Adrenal gland (tissue), 12 donors: ENCODE data around the gene PGBD5. TPM values are rescaled to one million over a fixed set of nuclear protein-coding genes. Genes with fewer than 3 reads are reported as not detected.

Experiments
- DNase-seq, 7 donors: peaks; one replicate each; pipeline ENCODE4 v3.0.0-alpha.2; 2019 to 2020
- H3K27ac ChIP-seq, 5 donors: fragments of 200-600 bp; sonication (generic) in 4 of 5; 1 replicate in 3 of 5; 2 replicates in 2 of 5; pipeline versions ENCODE4 v1.5.1 to v1.8.0; 2016 to 2020; ENCODE audit warnings: mild to moderate bottlenecking in 1 of 5
- H3K27me3 ChIP-seq: fragments of 200-600 bp; 2 replicates; pipeline ENCODE4 v1.8.0; 2021
- H3K36me3 ChIP-seq, 2 donors: fragments of 200-600 bp; replicated peaks in 1 of 2; 1 replicate in 1 of 2; 2 replicates in 1 of 2; pipeline versions ENCODE4 v1.5.1 to v1.8.0; 2018 to 2022
- H3K4me1 ChIP-seq, 2 donors: fragments of 200-600 bp; replicated peaks in 1 of 2; 1 replicate in 1 of 2; 2 replicates in 1 of 2; pipeline versions ENCODE4 v1.5.1 to v1.8.0; 2018 to 2021
- H3K4me3 ChIP-seq, 4 donors: fragments of 200-600 bp; sonication (generic) in 3 of 4; one replicate each; pipeline ENCODE4 v1.5.1; 2016 to 2018
- H3K9me3 ChIP-seq, 3 donors: fragments of 200-600 bp; sonication (generic) in 1 of 3; replicated peaks in 1 of 3; 1 replicate in 2 of 3; 2 replicates in 1 of 3; pipeline versions ENCODE4 v1.5.1 to v1.8.0; 2016 to 2021
- POLR2A ChIP-seq, 2 donors: fragments of 450-650 bp; IDR thresholded peaks; one replicate each; pipeline ENCODE4 v1.6.1; 2017; ENCODE audit warnings: antibody characterized with exemption in 2 of 2, mild to moderate bottlenecking in 2 of 2, moderate library complexity in 1 of 2
- WGBS, 4 donors: extraction: QIAGEN DNeasy Blood & Tissue Kit in 2 of 4; methylation state at CpG; one replicate each; pipeline versions ENCODE4 v1.1.5 to v1.1.7; 2013 to 2017; 5-methylcytosine and 5-hydroxymethylcytosine counted together
- intact Hi-C, 2 donors: fragments of 100-400 bp; cut with DNase I; formaldehyde crosslinking; loops; one replicate each; pipeline versions ENCODE4 v1.14.1 to v1.15.0; 2022 to 2023
- polyA plus RNA-seq, 3 donors: library from polyadenylated mRNA; stranded (reverse); fragments of 200-250 nt in 2 of 3; fragments of 350-450 nt in 1 of 3; fragmentation: Illumina TruSeq in 1 of 3; extraction: RNeasy Lipid Tissue Mini Kit (QIAGEN cat#74804) in 1 of 3; gene quantifications; one replicate each; pipeline ENCODE4 v1.2.3, GENCODE V29; 2013 to 2014
- total RNA-seq, 9 donors: library from RNA; depleted of rRNA in 4 of 9; stranded (reverse); fragments of >200 nt in 4 of 9; fragments of 120-200 nt in 1 of 9; fragmentation: NEBNext Ultra II Directional in 1 of 9; extraction: Animal tissue kit (Norgen Biotek cat#: 25700) in 1 of 9; gene quantifications; one replicate each; pipeline versions ENCODE4 v1.1.0 to v1.2.4, GENCODE V29; 2013 to 2023
- TF ChIP-seq, protein P1 (sequence below), 6 experiments: fragments of 450-650 bp in 4 of 6; fragments of 200-600 bp in 2 of 6; sonication (generic) in 1 of 6; IDR thresholded peaks; 1 replicate in 5 of 6; 2 replicates in 1 of 6; pipeline versions ENCODE4 v1.5.1 to v1.8.0; 2016 to 2021; ENCODE audit warnings: antibody characterized with exemption in 6 of 6, mild to moderate bottlenecking in 2 of 6, moderate library complexity in 1 of 6
- donor health status: healthy with polysubstance abuse.
- donor health status: Bipolar disorder and iron deficiency.
- donor health status: DM: yes; HTN: yes; CAD: no.
- donor health status: DM: no; HTN: no; CAD: no.
- donor health status: DM: no; HTN: no; CAD: no.
- donor health status: DM: yes; HTN: yes; CAD: no.

Gene PGBD5
- total and polyA plus RNA-seq, 12 donors, result 1.5 to 27.9 (median 9.9) TPM

DNA sequence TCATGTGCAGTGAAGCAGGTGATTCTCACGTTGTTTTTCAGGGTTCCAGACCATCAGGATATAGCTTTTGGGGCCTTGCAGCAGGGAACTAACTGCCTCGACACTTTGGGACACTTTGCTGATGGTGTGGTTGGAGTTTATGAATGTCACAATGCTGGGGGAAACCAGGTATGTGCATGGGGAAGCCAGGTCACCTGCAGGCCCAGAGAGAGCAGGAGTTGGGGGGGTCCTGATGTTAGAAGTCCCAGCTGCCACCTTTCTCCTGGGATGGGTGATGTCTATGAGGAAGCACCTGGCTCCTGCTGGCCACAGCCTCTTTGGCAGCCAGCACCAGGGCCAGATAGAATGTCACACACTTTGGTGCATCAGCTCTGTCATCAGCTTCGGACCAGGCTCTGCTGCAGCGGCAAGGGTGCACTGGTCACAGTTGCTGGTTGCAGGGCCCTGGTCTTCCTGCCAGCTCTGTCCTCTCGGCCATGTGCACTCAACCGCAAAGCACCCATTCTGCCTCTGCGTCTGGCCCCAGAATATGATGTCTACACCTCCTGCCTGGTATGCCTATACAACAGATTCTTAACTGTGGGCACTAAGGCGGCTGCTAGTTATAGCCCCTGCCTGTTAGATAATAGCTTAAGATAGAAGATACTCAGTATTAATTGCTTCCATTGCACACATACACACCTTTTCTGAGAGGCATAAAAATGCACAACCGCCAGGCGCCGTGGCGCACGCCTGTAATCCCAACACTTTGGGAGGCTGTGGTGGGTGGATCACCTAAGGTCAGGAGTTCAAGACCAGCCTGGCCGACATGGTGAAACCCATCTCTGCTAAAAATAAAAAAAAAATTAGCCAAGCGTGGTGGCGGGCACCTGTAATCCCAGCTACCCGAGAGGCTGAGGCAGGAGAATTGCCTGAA lies 160.7 kb downstream of the PGBD5 start:
- H3K27ac ChIP-seq, result no peak overlapping the region
- intact Hi-C loops, result loop anchor here in 1 of 2 donors (10.0 kb wide), 1 partner anchor 51 kb away; no protein-coding TSS in a partner anchor
- peak in 1 of 7 donors; percentile 45 for DNase-seq
- no peaks in the 10 kb centered on the region for H3K27me3 ChIP-seq
- H3K4me1 ChIP-seq, result peaks cover 0 to 15% of the 10 kb centered on the region in 2 donors
- H3K36me3 ChIP-seq, result peaks cover 0 to 51% of the 10 kb centered on the region in 2 donors
- 94 to 96% (median 96%) methylated on average over 15 to 17 of the region's 17 CpGs for WGBS, 4 donors
- H3K4me3 ChIP-seq, result no peak overlapping the region
- no peaks in the 10 kb centered on the region for H3K9me3 ChIP-seq
- TF ChIP-seq, protein P1, sequence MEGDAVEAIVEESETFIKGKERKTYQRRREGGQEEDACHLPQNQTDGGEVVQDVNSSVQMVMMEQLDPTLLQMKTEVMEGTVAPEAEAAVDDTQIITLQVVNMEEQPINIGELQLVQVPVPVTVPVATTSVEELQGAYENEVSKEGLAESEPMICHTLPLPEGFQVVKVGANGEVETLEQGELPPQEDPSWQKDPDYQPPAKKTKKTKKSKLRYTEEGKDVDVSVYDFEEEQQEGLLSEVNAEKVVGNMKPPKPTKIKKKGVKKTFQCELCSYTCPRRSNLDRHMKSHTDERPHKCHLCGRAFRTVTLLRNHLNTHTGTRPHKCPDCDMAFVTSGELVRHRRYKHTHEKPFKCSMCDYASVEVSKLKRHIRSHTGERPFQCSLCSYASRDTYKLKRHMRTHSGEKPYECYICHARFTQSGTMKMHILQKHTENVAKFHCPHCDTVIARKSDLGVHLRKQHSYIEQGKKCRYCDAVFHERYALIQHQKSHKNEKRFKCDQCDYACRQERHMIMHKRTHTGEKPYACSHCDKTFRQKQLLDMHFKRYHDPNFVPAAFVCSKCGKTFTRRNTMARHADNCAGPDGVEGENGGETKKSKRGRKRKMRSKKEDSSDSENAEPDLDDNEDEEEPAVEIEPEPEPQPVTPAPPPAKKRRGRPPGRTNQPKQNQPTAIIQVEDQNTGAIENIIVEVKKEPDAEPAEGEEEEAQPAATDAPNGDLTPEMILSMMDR (IDR thresholded peaks at IDR 0.05), result no peak
- TF ChIP-seq POLR2A (IDR thresholded peaks at IDR 0.05), result no peak

Other genes starting within 250 kb of the PGBD5 start
- 10 to 100 TPM; 36.3 to 80.1 (median 51.4) TPM for gene COG2, start 216.1 kb upstream of the PGBD5 start, total RNA-seq
- 10 to 100 TPM; 12.0 to 57.8 (median 16.3) TPM for gene COG2, start 216.1 kb upstream of the PGBD5 start, polyA plus RNA-seq